GM21619 (cell line): ENCODE measurements around the gene STXBP5L.
"Not testable (repeated sequence)": the region's sequence is repeated elsewhere in the genome, so short reads cannot be mapped to it uniquely, and the experiment has no call there.

Experiments used
- ATAC-seq: cut with Tn5 transposase; IDR thresholded peaks from one replicate; pipeline ENCODE4 v1.9.1; 2021; ENCODE audit not compliant: unreplicated experiment

Gene STXBP5L

DNA sequence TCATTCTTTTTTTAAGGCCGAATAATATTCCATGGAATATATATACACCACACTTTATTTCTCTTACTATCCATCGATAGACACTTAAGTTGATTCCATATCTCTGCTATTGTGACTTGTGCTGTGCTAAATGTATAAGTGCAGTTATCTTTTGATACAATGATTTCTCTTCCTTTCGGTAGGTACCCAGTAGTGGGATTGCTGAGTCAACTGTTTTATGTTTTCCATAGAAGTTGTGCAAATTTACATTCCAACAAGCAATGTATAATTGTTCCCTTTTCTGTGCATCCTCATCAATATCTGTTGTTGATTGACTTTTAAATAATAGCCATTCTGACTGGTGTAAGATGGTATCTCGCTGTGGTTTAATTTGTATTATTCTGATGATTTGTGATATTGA, 81.0 kb downstream of the STXBP5L start:
- no peak for ATAC-seq

DNA sequence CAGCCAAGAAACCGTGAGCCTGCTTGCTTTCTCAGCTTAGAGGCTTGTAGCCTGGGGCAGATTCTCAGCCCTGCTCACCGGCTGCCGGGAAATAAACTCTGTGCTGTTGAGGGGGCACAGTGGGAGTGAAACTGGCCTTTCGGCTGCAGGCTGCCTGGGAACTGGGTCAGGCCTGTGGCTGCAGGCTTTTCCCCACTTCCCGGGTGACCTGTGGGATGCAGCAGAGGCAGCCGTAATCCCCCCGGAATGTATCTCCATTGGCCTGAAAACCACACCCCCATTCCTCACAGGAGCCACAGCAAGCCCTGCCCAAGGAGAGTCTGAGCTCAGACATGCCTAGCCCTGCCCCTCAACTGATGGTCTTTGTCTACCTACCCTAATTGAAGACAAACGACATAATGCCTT, 110.9 kb downstream of the STXBP5L start:
- ATAC-seq: no peak

- no peak for ATAC-seq
Observed at GRCh38 chr3:121063628-121064027, 155.6 kb downstream of the STXBP5L start.

DNA sequence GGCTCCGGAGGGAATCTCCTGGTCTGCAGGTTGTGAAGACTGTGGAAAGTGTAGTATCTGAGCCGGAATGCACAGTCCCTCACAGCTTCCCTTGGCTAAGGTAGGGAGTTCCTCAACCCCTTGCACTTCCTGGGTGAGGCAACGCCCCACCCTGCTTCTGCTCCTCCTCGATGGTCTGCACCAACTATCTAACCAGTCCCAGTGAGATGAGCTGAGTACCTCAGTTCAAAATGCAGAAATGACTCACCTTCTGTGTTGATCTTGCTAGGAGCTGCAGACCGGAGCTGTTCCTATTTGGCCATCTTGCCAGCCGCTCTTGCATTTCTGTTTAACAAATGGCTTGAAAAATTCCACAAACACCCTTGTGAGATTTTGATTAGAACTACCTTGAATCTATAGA, 156.1 kb downstream of the STXBP5L start:
- no peak for ATAC-seq

DNA sequence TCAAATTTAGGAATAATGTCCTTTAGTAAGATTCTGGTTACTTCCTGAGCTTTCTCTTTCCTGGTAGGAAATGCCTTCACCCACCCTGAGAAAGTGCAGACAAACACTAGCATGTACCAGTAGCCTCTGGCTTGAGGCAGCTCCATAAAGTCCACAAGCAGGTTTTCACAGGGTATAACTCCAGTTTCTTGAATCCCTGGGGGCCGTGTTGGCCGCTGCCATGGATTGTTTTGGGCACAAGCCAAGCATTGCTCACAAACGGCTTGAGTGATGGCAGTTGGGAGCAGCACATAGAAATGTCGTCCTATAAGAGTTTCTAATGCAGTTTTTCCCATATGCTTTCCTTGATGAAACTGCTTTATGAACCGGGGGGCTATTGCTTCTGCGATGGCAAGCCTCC, 164.1 kb downstream of the STXBP5L start:
- no peak for ATAC-seq

DNA sequence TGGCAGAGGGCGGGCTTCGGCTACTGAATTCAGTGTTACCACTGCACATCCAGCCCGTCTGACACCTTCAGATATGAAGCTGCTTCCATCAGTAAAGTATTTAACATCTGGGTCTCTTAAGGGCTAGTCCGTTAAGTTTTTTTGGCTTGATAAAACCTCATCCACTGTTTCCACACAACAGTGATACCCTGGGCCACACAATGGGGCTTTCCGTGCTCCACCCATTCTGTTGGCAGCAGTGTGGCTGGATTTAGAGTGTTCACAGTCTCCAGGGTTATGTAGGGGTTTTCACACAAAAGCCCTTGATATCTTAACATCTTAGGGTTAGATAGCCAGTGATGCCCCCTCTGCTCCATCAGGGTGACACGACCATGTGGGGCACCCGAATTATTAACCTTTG, 165.0 kb downstream of the STXBP5L start:
- ATAC-seq: no peak

GRCh38 chr3:121075191-121075590, 167.2 kb downstream of the STXBP5L start:
- ATAC-seq: no peak

DNA sequence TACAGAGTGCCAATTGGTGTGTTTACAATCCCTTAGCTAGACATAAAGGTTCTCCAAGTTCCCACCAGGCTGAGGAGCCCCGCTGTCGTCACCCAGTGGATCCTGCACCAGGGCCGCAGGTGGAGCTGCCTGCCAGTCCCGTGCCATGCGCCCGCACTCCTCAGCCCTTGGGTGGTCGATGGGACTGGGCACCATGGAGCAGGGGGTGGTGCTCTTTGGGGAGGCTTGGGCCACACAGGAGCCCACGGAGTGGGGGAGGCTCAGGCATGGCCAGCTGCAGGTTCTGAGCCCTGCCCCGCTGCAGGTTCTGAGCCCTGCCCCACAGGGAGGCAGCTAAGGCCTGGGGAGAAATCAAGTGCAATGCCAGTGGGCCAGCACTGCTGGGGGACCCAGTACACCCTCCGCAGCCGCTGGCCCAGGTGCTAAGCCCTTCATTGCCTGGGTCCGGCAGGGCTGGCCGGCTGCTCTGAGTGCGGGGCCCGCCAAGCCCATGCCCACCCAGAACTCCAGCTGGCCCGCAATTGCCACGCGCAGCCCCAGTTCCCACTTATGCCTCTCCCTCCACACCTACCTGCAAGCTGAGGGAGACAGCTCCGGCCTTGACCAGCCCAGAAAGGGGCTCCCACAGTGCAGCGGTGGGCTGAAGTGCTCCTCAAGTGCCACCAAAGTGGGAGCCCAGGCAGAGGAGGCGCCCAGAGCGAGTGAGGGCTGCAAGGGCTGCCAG, 170.5 kb downstream of the STXBP5L start:
- not testable (repeated sequence) for ATAC-seq

GRCh38 chr3:121096953-121097352, 188.9 kb downstream of the STXBP5L start:
- ATAC-seq: no peak

DNA sequence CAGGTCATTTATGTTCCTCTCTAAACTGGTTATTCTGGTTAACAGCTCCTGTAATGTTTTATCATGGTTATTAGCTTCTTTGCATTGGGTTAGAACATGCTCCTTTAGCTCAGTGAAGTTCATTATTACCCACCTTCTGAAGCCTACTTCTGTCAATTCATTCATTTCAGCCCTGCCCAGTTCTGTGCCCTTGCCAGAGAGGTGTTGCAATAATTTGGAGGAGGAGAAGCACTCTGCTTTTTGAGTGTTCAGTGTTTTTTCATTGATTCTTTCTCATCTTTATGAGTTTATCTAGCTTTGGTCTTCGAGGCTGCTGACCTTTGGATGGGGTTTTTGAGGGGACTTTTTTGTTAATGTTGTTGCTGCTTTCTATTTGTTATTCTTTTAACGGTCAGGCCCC, 203.1 kb downstream of the STXBP5L start:
- not testable (repeated sequence) for ATAC-seq

GRCh38 chr3:121111914-121112612, 204.1 kb downstream of the STXBP5L start:
- ATAC-seq: no peak

DNA sequence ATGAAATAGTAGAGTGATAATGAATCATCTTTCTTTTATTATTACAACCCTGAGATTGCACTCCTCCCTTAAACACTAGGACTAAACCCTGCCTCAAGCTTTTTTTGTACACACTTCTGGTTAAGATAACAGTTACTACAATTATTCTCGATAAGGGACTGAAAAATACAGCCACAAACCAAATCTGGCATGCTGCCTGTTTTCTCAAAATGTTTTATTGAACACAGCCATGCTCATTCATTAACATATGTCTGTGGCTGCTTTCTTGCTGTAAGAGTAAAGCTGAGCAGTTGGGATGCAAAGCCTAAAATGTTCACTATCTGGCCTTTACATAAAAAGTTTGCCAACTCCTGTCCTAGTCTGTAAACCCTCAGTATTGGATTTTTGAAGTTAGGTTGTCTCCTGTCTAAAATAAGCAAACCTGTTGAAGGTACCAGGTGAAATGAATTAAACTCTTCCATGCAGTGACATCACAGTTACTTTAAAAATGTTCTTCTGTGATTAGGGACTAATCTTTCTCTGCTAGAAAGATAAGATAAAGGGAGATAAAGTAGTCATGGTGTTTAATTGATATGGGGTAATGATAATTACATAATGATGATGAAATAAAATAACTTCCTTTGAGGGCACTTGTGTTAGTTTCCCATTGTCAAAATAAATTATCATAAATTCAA, 218.2 kb downstream of the STXBP5L start:
- no peak for ATAC-seq

- ATAC-seq: no peak
Observed at GRCh38 chr3:121126707-121127035, 218.7 kb downstream of the STXBP5L start.

- ATAC-seq: no peak
Observed at GRCh38 chr3:121152573-121152972, 244.6 kb downstream of the STXBP5L start.

- no peak for ATAC-seq
Observed at GRCh38 chr3:121153851-121154250, 245.8 kb downstream of the STXBP5L start.

- no peak for ATAC-seq
Observed at GRCh38 chr3:121155028-121155427, 247.0 kb downstream of the STXBP5L start.

DNA sequence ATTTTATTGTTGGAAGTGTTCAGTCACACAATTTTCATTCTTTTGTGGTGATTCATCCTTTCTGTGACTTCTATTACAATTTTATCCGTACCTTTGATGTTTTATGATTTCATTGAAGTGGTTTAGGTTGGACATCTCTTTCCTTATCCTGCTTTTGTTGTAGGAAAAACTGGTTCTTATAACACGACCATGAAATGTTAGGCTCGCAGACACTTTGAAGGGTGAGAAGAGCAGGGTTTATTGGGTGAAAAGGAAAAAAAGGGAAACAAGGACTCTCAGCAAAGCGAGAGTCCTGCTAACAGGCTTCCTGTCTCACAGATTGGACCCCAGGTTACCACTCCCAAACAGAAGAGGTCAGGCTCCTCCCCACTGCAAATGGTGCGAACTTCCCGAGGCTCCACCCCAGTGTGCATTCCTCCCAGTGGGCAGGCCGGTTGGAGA, 257.4 kb downstream of the STXBP5L start:
- no peak for ATAC-seq

- no peak for ATAC-seq
Observed at GRCh38 chr3:121167374-121168139, 259.6 kb downstream of the STXBP5L start.

DNA sequence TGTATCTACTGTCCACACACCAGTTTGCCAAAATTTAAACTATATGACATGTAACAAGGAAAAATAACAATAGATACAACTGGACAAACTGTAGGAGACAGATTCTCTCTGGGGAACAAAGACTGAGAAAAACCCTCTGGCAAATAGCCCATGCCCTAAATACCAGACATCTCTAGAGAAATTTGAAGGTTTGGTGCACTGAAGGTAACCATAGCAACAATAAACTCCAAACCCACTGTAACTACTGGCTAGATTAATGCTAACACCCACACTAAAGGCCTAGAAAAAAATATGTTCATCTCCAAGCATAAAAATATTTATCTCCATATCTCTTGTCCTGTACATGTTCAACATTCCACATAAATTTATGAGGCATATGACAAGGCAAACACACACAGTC, 267.1 kb downstream of the STXBP5L start:
- no peak for ATAC-seq

DNA sequence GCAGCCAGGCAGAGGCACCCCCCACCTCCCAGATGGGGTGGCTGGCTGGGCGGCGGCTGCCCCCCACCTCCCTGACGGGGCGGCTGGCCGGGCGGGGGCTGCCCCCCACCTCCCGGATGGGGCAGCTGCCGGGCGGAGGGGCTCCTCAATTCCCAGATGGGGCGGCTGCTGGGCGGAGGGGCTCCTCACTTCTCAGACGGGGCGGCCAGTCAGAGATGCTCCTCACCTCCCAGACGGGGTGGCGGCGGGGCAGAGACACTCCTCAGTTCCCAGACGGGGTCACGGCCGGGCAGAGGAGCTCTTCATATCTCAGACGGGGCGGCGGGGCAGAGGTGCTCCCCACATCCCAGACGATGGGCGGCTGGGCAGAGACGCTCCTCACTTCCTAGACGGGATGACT, 282.6 kb downstream of the STXBP5L start:
- ATAC-seq: not testable (repeated sequence)

GRCh38 chr3:121202573-121202972, 294.6 kb downstream of the STXBP5L start:
- no peak for ATAC-seq
